ENCODE measurements around the gene CYP4X1. TPM values are rescaled to one million over a fixed set of nuclear protein-coding genes. Genes with fewer than 3 reads are reported as not detected.
A peak's percentile ranks its signal among the peaks of the same experiment; 100 is the strongest.
"Not testable (repeated sequence)": the region's sequence is repeated elsewhere in the genome, so short reads cannot be mapped to it uniquely, and the experiment has no call there.

CYP4X1 gene, protein sequence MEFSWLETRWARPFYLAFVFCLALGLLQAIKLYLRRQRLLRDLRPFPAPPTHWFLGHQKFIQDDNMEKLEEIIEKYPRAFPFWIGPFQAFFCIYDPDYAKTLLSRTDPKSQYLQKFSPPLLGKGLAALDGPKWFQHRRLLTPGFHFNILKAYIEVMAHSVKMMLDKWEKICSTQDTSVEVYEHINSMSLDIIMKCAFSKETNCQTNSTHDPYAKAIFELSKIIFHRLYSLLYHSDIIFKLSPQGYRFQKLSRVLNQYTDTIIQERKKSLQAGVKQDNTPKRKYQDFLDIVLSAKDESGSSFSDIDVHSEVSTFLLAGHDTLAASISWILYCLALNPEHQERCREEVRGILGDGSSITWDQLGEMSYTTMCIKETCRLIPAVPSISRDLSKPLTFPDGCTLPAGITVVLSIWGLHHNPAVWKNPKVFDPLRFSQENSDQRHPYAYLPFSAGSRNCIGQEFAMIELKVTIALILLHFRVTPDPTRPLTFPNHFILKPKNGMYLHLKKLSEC
- total RNA-seq = 0.36 and 0.42 TPM in 2 replicates
- long read RNA-seq, partial matches to known transcripts = 0 of 2 reads
- long read RNA-seq, other reads (novel, unspliced or antisense) = 0 of 2 reads

DNA sequence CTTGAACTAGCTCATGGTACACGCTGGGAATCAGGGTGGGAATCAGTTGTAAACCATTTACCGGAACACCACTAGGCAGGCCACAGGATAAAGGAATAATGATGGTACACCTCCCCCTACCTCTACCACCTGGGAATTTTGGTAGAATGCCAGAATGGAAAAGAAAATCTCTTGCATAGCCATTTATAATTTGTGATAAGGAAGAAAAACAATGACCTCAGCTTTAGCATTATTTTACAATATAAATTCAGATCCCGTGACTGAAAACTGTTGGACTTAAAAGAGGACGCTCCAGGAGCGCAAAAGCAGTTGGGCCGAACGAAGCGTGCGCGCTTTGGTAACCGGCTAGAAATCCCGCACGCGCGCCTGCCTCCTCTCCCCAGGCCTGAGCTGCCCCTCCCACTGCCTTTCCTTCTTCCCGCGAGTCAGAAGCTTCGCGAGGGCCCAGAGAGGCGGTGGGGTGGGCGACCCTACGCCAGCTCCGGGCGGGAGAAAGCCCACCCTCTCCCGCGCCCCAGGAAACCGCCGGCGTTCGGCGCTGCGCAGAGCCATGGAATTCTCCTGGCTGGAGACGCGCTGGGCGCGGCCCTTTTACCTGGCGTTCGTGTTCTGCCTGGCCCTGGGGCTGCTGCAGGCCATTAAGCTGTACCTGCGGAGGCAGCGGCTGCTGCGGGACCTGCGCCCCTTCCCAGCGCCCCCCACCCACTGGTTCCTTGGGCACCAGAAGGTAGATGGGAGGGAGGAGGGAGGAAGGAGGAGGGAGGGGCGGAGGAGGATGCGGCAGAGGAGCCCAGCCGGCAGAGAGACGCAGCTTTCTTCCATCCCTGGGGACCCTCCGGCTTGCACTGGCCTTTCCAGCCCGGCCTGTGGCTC lies at the start of gene CYP4X1:
CYP4X1 (plus strand) TSS at position 402 of the 873 bp plus-strand sequence; CDS start at position 551, 149 bp downstream.
- Mint-ChIP-seq H3K27me3 (ENCODE audit: low read depth) (peaks cover 70% of the 10 kb centered on the region), H3K27ac (ENCODE audit: unreplicated experiment) (no peak within 1 kb of the TSS)
- TF ChIP-seq, protein P1, sequence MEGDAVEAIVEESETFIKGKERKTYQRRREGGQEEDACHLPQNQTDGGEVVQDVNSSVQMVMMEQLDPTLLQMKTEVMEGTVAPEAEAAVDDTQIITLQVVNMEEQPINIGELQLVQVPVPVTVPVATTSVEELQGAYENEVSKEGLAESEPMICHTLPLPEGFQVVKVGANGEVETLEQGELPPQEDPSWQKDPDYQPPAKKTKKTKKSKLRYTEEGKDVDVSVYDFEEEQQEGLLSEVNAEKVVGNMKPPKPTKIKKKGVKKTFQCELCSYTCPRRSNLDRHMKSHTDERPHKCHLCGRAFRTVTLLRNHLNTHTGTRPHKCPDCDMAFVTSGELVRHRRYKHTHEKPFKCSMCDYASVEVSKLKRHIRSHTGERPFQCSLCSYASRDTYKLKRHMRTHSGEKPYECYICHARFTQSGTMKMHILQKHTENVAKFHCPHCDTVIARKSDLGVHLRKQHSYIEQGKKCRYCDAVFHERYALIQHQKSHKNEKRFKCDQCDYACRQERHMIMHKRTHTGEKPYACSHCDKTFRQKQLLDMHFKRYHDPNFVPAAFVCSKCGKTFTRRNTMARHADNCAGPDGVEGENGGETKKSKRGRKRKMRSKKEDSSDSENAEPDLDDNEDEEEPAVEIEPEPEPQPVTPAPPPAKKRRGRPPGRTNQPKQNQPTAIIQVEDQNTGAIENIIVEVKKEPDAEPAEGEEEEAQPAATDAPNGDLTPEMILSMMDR (conservative IDR thresholded peaks at IDR 0.05) = no peak

DNA sequence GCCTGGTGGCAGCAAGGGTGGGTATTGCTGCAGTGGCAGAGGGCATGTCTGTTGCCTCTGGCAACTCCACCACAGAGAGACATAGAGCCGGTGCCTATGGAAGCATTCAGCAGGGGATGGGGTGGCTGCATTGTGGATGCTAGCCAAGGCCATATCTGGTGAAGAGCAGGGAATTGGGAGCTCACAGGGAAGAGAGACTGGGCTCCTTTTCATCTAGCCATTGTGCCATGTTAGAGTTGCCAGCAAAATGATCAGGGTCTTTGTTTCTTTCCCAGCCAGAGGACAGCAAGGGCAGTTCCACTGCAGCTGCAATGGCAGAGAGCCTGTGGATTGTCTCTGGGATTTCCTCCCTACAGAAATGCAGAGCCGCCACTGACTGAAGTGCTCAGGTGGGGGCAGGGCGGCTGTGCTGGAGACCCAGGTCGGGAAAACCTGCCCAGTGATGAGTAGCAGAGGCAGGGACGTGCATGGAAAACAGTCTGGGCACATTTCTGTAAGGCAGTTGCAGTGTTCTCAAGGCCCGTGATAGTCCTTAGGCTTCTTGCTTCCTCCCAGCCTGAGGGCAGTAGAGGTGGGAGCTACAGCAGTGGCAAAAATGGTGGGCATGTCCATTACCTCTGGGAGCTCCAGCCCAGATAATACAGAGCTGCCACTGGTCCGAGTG lies 40.2 kb upstream of the CYP4X1 start:
- no peak for DNase-seq (ENCODE audit: low read depth, low spot score)
- Mint-ChIP-seq H3K36me3 (ENCODE audit: low read depth) (no peaks in the 10 kb centered on the region), H3K27ac (ENCODE audit: unreplicated experiment) (no peak overlapping the region), H3K4me1 (no peaks in the 10 kb centered on the region), H3K4me3 (no peak overlapping the region), H3K9me3 (peaks cover 6% of the 10 kb centered on the region), H3K27me3 (ENCODE audit: low read depth) (peaks cover 55% of the 10 kb centered on the region)
- TF ChIP-seq, protein P1 (conservative IDR thresholded peaks at IDR 0.05) = no peak

More for the DNA sequence above, at the start of gene CYP4X1:
- Mint-ChIP-seq H3K4me3 (peak within 1 kb of the TSS; percentile 26), H3K9me3 (no peaks in the 10 kb centered on the region), H3K36me3 (ENCODE audit: low read depth) (no peaks in the 10 kb centered on the region), H3K4me1 (peaks cover 13% of the 10 kb centered on the region)
- DNase-seq (ENCODE audit: low read depth, low spot score) = peak; percentile 5

DNA sequence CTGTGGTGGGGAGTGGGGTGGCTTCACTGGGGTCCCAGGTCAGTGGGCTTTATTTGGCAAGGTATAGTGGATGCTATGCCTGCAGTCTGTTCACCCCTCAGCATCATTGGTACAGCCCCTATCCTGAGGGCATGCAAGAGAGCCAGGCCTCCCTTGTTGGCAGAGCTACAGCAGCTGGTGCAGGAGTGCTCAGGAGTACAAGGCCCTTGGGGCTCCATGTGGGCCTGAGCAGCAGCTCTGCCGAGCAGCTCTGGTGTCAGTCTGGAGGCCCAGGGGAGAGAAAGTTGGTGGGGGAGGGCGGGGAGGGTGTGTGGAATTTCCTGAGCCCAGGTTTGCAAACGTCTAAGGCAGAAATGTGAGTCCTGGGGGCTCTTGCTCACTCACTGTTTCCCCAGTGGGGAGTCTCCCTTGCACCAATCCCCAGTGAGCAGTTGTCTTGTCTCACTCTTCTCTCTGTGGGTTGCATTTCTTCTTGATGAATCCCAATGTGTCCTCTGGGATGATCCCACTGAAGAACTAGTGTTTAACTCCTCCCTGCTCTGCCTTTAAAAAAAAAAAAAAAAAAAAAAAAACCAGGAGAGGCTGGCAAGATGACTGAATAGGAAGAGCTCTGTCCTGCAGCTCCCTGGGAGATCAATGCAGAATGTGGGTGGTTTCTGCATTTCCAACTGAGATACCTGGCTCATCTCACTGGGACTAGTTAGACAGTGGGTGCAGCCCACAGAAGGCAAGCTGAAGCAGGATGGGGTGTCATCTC lies 39.5 kb upstream of the CYP4X1 start:
- Mint-ChIP-seq H3K27ac (ENCODE audit: unreplicated experiment) (no peak overlapping the region), H3K36me3 (ENCODE audit: low read depth) (no peaks in the 10 kb centered on the region), H3K27me3 (ENCODE audit: low read depth) (peaks cover 58% of the 10 kb centered on the region), H3K4me3 (no peak overlapping the region), H3K9me3 (peaks cover 6% of the 10 kb centered on the region), H3K4me1 (no peaks in the 10 kb centered on the region)
- DNase-seq (ENCODE audit: low read depth, low spot score) = no peak
- TF ChIP-seq, protein P1 (conservative IDR thresholded peaks at IDR 0.05) = no peak

DNA sequence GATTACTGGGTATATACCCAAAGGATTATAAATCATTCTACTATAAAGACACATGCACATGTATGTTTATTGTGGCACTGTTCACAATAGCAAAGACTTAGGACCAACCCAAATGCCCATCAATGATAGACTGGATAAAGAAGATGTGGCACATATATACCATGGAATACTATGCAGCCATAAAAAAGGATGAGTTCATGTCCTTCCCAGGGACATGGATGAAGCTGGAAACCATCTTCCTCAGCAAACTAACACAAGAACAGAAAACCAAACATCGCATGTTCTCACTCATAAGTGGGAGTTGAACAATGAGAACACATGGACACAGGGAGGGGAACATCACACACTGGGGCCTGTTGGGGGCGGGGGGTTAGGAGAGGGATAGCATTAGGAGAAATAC lies 32.9 kb upstream of the CYP4X1 start:
- not testable (repeated sequence) for H3K9me3 Mint-ChIP-seq; H3K4me1 Mint-ChIP-seq; DNase-seq (ENCODE audit: low read depth, low spot score); H3K4me3 Mint-ChIP-seq; H3K36me3 Mint-ChIP-seq (ENCODE audit: low read depth); H3K27ac Mint-ChIP-seq (ENCODE audit: unreplicated experiment)
- H3K27me3 Mint-ChIP-seq (ENCODE audit: low read depth) = peaks cover 63% of the 10 kb centered on the region

DNA sequence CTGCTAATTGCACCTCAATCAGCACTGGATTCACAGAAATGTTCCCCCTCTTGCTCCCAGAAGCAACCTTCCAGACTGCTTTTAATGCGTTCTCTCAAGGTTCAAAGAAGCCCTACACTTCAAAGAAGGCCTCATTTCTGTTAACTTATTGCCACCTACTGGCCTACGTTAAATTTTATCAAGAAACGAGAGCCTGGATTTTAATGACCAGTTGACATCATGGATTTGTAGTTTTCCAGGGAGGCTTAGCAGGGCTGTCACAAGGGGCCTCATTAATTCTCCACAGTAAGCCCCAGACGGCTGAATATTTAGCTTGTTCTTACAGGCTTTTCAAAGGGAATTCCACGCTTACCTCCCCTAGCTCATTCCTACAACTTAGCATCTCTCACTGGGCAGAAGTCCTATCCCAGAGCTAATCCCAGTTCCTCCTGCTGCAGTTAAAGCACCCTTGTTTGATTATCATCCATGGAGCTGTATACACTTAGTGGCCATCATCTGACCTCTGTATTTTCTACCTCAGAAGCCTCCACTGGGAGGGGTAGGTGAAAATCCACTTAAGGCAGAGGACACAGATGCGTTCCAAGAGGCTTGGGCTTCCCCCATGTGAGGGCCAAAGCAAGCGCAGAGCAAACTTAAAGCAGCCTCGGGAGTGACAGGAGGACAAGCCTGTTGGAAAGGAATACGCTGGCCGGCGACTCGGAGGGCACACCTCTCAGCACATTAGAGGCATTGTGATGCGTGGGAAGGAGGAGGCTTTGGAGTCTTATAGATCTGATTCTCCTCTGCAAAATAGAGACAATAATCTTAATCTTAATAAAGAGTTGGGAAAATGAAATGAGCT lies 32.2 kb upstream of the CYP4X1 start:
- no peak for DNase-seq (ENCODE audit: low read depth, low spot score)
- Mint-ChIP-seq H3K27ac (ENCODE audit: unreplicated experiment) (no peak overlapping the region), H3K27me3 (ENCODE audit: low read depth) (peaks cover 63% of the 10 kb centered on the region), H3K9me3 (peaks cover 4% of the 10 kb centered on the region), H3K4me3 (no peak overlapping the region), H3K4me1 (no peaks in the 10 kb centered on the region), H3K36me3 (ENCODE audit: low read depth) (no peaks in the 10 kb centered on the region)
- TF ChIP-seq, protein P1 (conservative IDR thresholded peaks at IDR 0.05) = peak; percentile 57
